ENCODE data around the gene EPHA3.

- TF ChIP-seq CTCF (IDR thresholded peaks at IDR 0.05; ENCODE audit: low read depth, low read length) (no peak), MYC (IDR thresholded peaks at IDR 0.05; ENCODE audit: low read depth, low read length) (no peak), POLR2A (IDR thresholded peaks at IDR 0.05; ENCODE audit: extremely low read depth, insufficient read length) (no peak)
Observed at GRCh38 chr3:89058371-89058770, 49.0 kb upstream of the EPHA3 start.
